ENCODE measurements around the gene COL6A1. TPM values are rescaled to one million over a fixed set of nuclear protein-coding genes. Genes with fewer than 3 reads are reported as not detected.
"Not testable (repeated sequence)": the region's sequence is repeated elsewhere in the genome, so short reads cannot be mapped to it uniquely, and the experiment has no call there.

COL6A1 gene
- polyA plus RNA-seq, 1 donor = 377 TPM

GRCh38 chr21:45965084-45965809 is 16.3 kb upstream of the COL6A1 start:
- DNase-seq (ENCODE audit: low read depth) = no peak

GRCh38 chr21:45966791-45967394 is 14.7 kb upstream of the COL6A1 start:
- no peak for DNase-seq (ENCODE audit: low read depth)

DNA sequence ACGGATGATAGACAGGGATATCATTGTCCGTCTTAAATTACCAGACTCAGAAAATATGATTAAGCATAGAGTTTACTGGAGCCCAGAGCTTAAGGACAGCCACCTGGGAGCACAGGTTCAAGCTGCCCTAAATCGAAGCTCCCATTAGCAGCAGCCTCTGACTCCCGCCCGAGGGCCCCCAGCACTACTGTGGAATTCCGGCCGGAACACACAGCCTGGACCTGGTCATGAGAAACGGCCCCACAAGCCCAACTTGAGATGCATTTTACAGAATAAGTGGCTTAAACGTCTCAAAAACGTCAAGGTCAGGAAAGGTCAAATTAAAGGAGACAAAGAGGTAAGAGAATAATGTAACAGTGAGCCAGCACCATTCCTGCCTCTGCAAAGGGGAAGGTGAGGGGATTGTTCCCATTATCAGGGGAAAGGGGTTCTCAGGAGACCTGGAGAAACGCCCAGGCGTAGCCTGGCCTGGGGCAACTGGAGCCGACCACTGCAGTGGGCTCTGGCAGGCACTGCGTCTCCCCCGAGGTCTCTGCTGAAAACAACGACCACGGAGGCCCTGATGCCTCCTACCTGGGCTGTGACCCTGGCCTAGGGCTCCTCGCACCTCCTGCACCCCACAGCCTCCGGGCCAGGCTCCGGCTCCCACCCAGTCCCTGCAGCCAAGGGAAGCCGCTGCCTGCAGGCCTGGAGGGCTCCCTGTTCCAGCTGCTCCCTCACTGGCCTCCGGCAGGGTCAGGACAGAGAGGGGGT is 11.5 kb upstream of the COL6A1 start:
- DNase-seq (ENCODE audit: low read depth) = no peak

DNA sequence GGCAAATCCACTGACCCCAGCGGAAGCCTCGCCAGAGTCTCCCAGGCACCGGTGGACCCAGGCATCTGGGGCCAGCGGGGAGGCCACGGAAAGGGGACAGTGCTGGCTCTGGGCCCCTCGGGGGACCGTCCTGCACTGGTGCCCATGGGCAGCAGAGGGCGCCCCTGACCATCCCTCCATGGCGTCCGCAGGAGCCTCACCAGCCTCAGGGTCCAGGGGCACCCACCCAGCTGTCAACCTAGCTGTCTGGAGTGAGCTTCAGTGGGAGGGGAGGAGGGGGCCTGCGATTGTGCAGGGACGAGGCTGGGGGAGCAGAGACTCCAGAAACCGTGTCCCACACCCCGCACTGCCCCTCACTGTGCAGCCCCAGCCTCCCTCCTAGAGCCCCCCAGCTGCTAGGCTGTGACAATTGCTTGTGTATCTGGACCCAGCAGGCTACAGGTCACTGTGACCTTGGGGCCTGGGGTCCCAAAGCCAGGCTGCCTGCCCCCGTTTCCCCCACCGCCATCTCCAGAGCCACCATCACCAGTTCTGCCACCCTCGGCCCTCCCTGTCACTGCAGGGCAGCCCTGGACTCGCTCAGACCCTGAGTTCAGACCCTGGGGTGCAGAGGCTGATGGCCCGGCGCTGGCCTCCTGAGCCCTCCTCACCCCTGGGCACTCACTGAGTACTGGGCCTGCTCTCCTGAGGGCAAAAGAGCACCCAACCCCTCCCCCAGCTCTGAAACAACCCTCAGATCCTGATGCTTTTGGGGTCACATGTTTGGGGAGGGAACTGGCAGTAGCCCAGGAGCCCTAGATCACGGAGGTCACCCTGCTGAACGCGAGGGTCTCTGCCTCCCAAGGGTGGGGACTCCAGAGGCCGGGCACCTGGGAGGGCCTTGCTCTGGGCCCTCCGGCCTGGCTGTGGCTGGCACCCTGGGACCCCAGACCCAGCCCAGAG is 10.6 kb upstream of the COL6A1 start:
- no peak for DNase-seq (ENCODE audit: low read depth)

DNA sequence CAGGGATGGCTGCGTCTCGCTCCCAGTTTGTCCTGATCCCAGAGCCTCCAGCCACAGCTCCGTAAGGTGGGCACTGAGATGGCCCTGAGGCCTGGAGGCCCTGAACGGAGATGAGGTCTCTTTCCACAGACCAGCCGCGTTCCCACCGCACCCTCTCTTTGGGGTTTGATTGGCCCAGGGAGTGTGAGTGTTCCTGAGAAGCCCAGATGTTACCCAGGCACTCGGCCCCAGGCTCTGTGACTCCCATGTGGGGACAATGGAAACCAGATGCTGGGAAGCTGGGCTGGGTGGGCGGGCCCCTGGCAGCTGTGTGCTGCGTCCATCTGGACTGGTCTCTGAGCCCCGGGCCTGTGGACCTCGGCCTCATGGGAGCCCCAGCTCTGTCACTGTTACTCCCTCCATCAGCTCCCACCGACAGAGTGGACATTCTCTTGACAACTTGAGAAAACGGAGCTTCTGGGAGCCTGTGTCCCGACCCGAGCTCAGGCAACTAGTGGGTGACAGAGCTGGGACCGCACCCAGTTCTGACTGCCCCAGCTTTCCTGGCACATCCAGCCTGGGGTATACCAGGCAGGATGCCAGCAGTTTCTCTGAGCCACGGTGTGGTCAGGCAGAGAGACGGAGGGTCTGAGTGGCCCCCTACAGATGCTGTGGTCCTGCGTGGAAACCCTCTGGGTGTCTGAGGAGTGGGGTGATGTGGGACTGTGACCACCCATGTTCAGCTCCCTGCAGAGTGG is 9.8 kb upstream of the COL6A1 start:
- DNase-seq (ENCODE audit: low read depth) = no peak

DNA sequence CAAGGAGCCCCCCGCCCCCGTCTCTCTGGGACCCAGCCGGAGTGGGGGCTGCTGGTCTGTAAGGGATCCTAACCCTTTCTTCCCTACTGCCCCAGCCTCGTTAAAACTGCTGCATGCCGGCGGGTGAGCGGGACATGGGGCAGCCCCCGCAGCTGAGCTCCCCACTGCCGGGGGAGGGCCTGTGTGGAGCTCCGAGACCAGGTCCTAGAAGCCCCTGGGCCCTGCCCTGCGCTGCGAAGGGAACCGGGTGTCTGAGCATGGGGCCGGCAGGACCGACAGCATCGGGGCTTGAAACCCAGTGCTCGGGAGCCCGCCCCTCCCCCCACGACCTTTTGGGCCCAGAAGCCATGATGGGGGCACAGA is 9.2 kb upstream of the COL6A1 start:
- DNase-seq (ENCODE audit: low read depth) = no peak

DNA sequence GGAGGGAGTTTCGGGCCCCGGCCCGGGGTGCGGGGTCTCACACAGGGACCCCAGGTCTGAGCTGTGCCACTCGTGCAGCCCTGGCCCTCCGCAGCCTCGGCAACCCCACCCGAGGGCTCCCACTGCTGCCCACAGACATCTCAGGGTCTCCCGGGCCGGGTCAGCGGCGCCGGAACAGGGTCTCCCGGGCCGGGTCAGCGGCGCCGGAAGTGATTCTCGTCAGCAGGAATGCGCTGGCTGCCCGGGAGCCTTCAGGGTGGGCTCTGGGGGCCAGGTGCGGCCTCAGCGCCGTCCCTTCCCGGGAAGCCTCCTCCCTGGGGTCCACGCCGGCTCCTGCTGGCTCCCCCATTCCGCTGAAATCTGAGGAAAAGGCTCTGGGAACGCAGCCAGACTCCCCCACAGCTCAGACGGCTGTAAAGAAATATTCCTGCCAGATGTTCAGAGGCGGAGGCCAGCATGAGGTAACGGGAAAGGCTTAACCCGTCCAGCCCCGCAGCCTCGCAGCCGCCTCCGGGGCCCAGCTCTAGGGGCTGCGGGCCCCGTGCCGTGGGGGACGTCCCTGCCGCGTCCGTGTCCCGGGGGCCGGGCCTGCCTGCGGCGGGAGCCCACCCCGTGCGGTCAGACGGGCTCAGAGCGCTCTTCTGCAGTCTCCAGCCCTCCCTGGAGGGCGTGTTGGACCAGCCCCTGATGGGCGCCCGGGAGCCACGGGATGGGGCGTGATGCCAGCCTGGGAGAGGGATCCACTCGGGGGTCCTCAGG is 8.7 kb upstream of the COL6A1 start:
- peak; percentile 98 for DNase-seq (ENCODE audit: low read depth)

GRCh38 chr21:45973475-45974072 is 8.0 kb upstream of the COL6A1 start:
- peak; percentile 75 for DNase-seq (ENCODE audit: low read depth)

DNA sequence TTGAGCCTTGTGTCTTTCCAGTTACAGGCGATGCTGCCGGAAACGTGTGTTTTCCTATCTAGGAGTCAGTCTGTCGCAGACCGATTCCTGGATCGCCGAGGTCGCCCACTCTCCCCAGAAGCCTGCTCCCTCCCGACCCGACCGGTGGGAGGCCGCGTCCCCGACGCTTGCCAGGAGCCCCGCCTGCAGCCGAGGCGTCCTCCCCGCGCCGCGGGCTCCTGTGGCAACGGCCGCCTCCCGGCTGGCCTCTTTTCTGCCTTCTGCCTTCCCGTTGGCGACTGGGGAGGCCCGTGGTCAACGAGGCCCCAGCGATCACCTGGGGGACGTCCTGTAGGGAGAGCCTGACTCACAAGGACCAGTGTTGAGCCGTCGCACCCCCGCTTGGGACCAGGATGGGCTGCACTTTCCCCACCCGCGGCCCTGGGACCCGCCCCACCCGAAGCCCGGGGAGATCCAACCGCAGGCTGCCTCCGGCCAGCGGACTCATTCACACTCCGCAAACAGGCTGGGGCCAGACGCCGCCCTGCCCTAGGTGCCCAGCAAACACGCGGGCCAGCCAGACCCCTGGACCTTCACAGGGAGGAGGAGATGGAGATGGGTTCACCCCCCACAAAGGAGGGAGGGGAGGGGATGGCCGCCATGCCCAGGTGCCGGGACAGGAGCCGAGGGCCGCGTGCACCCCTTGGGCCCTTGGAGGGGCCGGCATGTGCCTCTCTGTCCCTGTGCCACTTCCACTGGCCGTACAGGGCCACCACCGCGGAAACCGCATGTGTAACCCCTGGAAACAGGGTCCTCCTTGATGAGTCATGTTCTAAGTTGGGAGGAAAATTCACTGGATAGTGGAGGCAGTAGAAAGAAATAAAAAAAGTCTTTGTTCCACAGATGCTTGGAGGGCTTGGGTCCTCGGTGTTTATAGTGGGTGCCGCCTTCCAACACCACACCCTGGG is 7.2 kb upstream of the COL6A1 start:
- no peak for DNase-seq (ENCODE audit: low read depth)

DNA sequence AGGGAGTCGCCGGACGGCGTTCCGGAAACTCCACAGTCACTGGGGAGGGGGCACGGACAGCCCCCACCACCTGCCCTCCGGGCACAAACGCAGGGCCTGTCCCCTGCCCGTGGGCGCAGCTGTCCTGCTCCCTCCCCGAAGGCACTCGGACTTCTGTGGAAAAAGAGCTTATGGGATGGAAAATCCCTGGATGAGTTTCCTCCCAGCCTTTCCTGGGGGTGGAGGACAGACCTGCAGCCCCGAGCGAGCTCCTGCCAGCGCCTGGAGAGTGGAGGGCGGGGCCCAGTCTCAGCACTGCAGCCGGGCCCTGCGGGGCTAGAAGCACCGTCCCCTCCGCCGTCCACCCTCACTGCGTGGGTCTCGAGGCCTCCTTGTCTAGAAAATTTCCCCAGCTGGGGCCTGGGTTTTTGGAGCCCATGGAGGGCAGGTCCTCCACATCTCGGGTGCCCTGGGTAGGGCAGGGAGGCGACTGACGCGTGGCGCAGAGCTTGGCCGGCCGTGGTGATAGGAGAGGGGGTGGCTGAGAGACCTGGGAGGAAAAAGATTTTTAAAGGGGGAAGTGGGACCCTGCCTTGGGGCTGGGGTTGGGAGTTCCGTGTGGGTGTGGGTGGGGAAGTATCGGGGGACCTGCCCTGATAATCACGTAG is 6.4 kb upstream of the COL6A1 start:
- DNase-seq (ENCODE audit: low read depth) = no peak

- DNase-seq (ENCODE audit: low read depth) = not testable (repeated sequence)
Measured at GRCh38 chr21:45975667-45976409, 5.7 kb upstream of the COL6A1 start.

DNA sequence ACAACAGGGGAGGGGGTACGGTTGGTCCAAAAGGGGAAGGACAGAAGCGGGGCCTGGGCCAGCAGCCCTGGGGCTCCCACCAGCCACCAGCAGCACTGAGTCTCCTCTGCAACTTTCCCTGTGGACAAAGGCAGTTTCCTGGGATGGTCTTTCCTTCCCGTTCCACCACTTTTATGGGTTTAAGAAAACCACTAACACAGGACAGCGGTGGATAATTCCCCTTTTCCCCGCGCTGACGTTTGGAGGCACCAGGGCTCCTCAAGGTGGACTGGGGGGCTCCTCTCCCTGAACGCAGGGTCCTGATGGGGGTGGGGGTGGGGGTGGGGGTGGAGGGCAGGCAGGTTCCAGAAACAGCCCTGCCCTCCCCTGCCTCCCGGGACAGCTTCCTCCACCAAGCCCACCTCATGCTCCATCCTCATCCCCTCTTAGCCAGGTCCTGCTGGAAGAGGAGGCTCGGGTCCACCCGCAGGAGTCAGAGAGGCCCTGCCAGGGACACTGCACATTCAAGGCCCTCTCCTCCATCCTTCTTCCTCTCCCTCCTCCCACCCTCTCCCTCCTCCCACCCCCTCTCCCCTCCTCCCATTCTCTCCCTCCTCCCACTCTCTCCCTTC is 4.8 kb upstream of the COL6A1 start:
- no peak for DNase-seq (ENCODE audit: low read depth)

GRCh38 chr21:45977396-45977795 is 4.2 kb upstream of the COL6A1 start:
- DNase-seq (ENCODE audit: low read depth) = no peak

- no peak for DNase-seq (ENCODE audit: low read depth)
Measured at GRCh38 chr21:45979141-45979631, 2.4 kb upstream of the COL6A1 start.

GRCh38 chr21:45979651-45980050 is 1.9 kb upstream of the COL6A1 start:
- no peak for DNase-seq (ENCODE audit: low read depth)

DNA sequence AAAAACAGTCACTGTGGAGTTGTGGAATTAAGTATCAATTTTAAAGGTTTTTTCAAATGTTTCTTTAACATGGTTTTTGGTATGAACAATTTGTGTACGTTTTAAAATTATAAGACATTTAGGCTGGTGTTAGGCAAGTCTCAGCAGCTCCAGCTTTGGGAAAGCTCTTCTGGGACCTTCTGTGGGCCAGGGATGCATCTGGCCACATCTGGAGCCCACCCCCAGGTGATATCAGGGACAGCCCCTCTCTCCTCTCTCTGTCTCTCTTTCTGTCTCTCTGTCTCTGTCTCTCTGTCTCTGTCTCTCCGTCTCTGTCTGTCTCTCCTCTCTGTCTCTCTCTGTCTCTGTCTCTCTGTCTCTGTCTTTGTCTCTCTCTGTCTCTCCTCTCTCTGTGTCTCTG is 1.3 kb upstream of the COL6A1 start:
- DNase-seq (ENCODE audit: low read depth) = no peak

- no peak for DNase-seq (ENCODE audit: low read depth)
Measured at GRCh38 chr21:45980697-45981096, 873 bp upstream of the COL6A1 start.

All from forelimb muscle (tissue), 1 donor.